ENCODE data around the gene PPP2R3A.
"Not testable (repeated sequence)": the region's sequence is repeated elsewhere in the genome, so short reads cannot be mapped to it uniquely, and the experiment has no call there.

The PPP2R3A gene

DNA sequence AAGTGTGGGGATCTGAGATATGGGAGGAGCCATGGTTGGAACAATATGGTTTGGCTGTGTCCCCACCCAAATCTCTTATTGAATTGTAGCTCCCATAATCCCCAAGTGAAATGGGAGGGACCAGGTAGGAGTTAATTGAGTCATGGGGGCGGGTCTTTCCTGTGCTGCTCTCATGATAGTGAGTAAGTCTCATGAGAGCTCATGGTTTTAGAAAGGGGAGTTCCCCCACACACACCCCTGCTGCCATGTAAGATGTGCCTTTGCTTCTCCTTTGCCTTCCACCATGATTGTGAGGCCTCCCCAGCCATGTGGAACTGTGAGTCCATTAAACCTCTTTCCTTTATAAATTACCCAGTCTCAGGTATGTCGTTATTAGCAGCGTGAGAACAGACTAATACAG is 119.5 kb downstream of the PPP2R3A start:
- DNase-seq (ENCODE audit: low spot score): not testable (repeated sequence)

GRCh38 chr3:136093771-136094170 is 128.2 kb downstream of the PPP2R3A start:
- no peak for DNase-seq (ENCODE audit: low spot score)

DNA sequence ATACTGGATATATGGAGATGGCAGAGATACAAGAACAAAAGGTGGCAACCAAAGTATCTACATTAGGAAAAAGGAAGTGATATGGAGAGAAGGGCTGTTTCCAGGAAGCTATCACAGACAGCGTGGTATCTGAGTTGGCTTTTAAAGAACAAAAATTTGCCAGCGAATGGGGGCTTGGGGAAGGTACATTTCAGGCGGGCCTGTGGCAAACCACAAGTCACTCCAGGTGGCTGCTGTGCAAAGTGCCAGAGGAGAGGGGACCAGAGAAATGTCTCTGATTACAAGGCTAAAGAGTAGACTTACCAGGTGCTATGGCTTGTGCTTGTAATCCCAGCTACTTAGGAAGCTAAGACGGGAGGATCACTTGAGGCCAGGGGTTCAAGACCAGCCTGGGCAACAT is 139.5 kb downstream of the PPP2R3A start:
- no peak for DNase-seq (ENCODE audit: low spot score)

DNA sequence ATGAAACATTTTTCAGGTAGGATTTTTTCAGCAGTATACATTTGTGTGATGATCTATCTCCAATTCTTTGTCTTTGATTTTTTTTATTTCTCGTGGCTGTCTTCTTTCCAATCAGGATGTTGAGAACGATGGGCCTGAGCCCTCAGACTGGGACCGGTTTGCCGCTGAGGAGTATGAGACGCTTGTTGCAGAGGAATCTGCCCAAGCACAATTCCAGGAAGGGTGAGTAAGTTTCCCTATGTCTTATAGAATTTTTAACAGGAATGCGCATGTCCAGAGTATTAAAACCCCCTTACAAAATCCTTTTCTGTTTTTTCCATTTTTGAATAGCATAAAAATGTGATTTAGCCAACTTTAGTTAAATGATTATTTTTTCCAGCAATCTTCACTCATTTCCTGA is 140.6 kb downstream of the PPP2R3A start:
- DNase-seq (ENCODE audit: low spot score): no peak

GRCh38 chr3:136109499-136109898 is 144.0 kb downstream of the PPP2R3A start:
- no peak for DNase-seq (ENCODE audit: low spot score)

GRCh38 chr3:136110481-136110880 is 145.0 kb downstream of the PPP2R3A start:
- DNase-seq (ENCODE audit: low spot score): no peak

DNA sequence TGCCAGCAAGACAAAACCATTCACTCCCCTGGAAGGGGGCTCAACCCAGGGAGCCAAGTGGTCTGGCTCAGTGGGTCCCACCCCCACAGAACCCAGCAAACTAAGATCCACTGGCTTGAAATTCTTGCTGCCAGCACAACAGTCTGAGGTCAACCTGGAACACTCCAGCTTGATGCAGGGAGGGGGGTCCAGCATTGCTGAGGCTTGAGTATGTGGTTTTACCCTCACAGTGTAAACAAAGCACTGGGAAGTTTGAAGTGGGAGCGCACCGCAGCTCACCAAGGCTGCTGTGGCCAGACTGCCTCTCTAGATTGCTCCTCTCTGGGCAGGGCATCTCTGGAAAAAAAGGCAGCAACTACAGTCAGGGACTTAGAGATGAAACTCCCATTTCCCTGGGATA is 148.9 kb downstream of the PPP2R3A start:
- DNase-seq (ENCODE audit: low spot score): no peak

DNA sequence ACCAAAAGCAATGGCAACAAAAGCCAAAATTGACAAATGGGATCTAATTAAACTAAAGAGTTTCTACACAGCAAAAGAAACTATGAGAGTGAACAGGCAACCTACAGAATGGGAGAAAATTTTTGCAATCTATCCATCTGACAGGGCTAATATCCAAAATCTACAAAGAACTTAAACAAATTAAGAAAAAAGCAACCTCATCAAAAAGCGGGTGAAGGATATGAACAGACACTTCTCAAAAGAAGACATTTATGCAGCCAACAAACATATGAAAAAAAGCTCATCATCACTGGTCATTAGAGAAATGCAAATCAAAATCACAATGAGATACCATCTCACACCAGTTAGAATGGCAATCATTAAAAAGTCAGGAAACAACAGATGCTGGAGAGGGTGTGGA is 153.8 kb downstream of the PPP2R3A start:
- not testable (repeated sequence) for DNase-seq (ENCODE audit: low spot score)

GRCh38 chr3:136119783-136120182 is 154.3 kb downstream of the PPP2R3A start:
- DNase-seq (ENCODE audit: low spot score): not testable (repeated sequence)

GRCh38 chr3:136120373-136121348 is 155.1 kb downstream of the PPP2R3A start:
- no peak for DNase-seq (ENCODE audit: low spot score)

GRCh38 chr3:136122006-136122405 is 156.5 kb downstream of the PPP2R3A start:
- DNase-seq (ENCODE audit: low spot score): no peak

DNA sequence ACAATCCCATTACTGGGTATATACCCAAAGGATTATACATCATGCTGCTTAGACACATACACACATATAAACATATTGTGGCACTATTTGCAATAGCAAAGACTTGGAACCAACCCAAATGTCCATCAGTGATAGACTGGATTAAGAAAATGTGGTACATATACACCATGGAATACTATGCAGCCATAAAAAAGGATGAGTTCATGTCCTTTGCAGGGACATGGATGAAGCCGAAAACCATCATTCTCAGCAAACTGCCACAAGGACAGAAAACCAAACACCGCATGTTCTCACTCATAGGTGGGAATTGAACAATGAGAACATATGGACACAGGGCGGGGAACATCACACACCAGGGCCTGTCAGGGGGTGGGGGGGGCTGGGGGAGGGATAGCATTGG is 166.1 kb downstream of the PPP2R3A start:
- not testable (repeated sequence) for DNase-seq (ENCODE audit: low spot score)

DNA sequence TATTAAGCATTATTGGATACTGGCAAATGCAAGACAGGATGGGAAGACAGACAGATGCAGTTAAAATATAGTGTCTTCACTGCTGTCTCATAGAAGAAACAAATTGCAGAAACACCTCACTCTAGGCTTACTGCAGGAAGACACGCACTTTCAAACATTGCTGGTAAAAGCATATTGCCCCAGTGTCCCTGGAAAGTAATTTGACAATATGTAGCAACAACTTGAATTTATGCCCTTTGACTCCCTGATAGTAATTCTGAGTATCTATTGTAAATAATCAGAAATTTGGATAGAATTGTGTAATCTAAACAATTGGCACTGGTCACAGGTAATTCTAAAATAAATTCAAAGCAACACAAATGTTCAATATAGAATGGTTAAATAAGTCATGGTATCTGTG is 168.6 kb downstream of the PPP2R3A start:
- DNase-seq (ENCODE audit: low spot score): no peak

DNA sequence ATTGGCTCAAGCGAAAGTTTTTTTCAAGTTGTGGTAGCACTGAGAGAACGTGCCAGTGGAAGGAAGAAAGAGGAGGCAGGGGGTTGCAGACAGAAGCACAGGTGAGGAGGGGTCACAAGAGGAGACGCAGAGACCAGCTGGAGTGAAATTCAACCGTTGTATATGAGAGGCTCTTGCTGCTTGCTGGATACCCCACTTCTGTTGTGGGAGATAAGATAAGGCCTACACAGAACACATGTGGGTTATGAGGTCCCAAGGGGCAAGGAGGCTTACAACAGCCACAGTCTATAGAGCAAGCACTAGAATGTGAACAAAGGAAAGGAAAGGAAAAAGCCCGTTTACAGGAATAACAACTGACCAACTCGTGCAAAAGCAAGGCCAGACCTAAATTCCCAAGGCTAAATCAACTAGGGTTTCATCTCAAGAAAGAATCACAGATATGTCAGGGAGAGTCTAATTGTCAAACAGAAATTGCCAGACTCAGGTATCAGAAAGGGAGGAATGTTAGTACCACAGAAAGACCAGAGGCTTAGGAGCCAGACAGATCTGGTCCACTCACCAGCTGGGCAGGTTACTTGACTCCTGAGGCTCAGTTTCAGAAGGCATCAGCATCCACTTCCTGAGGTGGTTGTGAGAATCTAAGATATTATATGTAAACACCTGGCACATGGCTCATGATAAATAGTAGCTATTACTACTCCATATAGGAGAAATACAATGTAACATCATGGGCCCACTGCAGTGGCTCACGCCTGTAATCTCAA is 169.7 kb downstream of the PPP2R3A start:
- DNase-seq (ENCODE audit: low spot score): no peak

GRCh38 chr3:136136454-136136853 is 170.9 kb downstream of the PPP2R3A start:
- DNase-seq (ENCODE audit: low spot score): no peak

- no peak for DNase-seq (ENCODE audit: low spot score)
Measured at GRCh38 chr3:136141291-136141785, 175.8 kb downstream of the PPP2R3A start.

GRCh38 chr3:136141891-136142290 is 176.4 kb downstream of the PPP2R3A start:
- no peak for DNase-seq (ENCODE audit: low spot score)

GRCh38 chr3:136142592-136142991 is 177.1 kb downstream of the PPP2R3A start:
- DNase-seq (ENCODE audit: low spot score): no peak

DNA sequence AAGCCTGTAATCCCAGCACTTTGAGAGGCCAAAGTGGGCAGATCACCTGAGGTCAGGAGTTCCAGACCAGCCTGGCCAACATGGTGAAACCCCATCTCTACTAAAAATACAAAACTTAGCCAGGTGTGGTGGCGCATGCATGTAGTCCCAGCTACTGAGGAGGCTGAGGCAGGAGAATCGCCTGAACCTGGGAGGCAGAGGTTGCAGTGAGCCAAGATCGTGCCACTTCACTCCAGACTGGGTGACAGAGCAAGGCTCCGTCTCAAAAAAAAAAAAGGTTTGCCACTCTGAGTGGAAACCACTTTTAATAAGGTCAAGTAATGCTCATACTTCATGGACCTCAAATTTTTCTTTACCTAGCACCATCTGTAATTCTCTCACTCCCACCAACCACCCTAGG is 178.9 kb downstream of the PPP2R3A start:
- DNase-seq (ENCODE audit: low spot score): not testable (repeated sequence)

DNA sequence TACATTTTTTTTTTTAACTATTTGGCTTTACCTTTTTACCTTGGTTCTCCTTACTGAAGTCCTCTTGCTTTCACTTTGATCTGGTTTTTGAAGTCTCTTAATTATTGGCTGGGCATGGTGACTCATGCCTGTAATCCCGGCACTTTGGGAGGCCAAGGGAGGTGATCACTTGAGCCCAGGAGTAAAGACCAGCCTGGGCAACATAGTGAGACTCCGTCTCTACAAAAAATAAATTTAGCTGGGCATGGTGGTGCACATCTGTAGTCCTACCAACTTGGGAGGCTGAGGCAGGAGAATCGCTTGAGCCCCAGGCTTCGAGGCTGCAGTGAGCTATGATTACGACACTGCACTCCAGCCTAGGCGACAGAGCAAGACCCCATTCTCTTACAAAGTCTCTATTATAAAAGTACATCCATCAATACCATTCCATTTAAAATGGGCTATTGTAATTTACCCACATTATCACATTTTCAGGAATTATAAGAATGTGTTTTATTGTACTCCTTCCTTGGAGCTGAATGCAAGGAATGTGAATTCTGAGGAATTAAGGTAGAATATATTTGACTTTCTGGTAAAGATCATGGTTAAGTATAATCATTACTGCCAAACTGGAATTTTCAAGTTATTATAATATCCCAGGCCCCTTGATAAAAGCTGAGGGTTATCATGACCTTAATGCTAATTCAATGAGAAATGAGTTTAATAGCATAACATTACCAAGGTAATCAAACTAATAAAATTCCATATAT is 181.6 kb downstream of the PPP2R3A start:
- no peak for DNase-seq (ENCODE audit: low spot score)

GRCh38 chr3:136149667-136150066 is 184.1 kb downstream of the PPP2R3A start:
- DNase-seq (ENCODE audit: low spot score): no peak

GRCh38 chr3:136151219-136151618 is 185.7 kb downstream of the PPP2R3A start:
- DNase-seq (ENCODE audit: low spot score): no peak

Data from germinal center (tissue), 1 donor.